CD4-positive, CD25-positive, alpha-beta regulatory T cell (primary cell): ENCODE measurements around the gene SPIC. TPM values are rescaled to one million over a fixed set of nuclear protein-coding genes. Genes with fewer than 3 reads are reported as not detected.
"Not testable (repeated sequence)": the region's sequence is repeated elsewhere in the genome, so short reads cannot be mapped to it uniquely, and the experiment has no call there.

Experiments used
- ATAC-seq, 2 donors: fragments of 150-1000 bp; cut with Tn5 transposase; one replicate each; pipeline ENCODE4 v1.10.0; 2021; ENCODE audit warnings: low read depth in 2 of 2, moderate number of reproducible peaks in 2 of 2, moderate library complexity in 1 of 2
- DNase-seq, 3 donors: peaks; one replicate each; pipeline versions ENCODE4 v3.0.0 to v3.0.0-alpha.2; 2012 to 2022; ENCODE audit warnings: mixed read lengths in 1 of 3
- H3K27ac ChIP-seq: one replicate; pipeline ENCODE4 v1.7.0; 2013; ENCODE audit warnings: mild to moderate bottlenecking, low read length; ENCODE audit not compliant: insufficient read depth, poor library complexity, severe bottlenecking
- H3K27me3 ChIP-seq: one replicate; pipeline ENCODE4 v1.7.0; 2013; ENCODE audit warnings: low read length; ENCODE audit not compliant: control insufficient read depth, insufficient read depth
- H3K36me3 ChIP-seq: one replicate; pipeline ENCODE4 v1.7.0; 2013; ENCODE audit warnings: mild to moderate bottlenecking, low read length, moderate library complexity; ENCODE audit not compliant: control insufficient read depth, insufficient read depth
- H3K4me1 ChIP-seq: 2 replicates; pipeline ENCODE4 v1.7.0; 2013; ENCODE audit warnings: mild to moderate bottlenecking, low read length; ENCODE audit not compliant: insufficient read depth, control insufficient read depth, poor library complexity, severe bottlenecking
- H3K4me3 ChIP-seq: one replicate; pipeline ENCODE4 v1.7.0; 2013; ENCODE audit warnings: low read depth, mild to moderate bottlenecking, low read length, moderate library complexity
- H3K9me3 ChIP-seq, 2 experiments: 1 replicate in 1 of 2; 2 replicates in 1 of 2; pipeline ENCODE4 v1.7.0; 2013; ENCODE audit warnings: low read length in 2 of 2, mild to moderate bottlenecking in 1 of 2, moderate library complexity in 1 of 2; ENCODE audit not compliant: control insufficient read depth in 2 of 2
- H3K27ac Mint-ChIP-seq, 3 donors: one replicate each; pipeline ENCODE4 v1.8.0; 2020 to 2022; ENCODE audit warnings: mild to moderate bottlenecking in 3 of 3, mixed read lengths in 3 of 3, moderate library complexity in 2 of 3
- H3K27me3 Mint-ChIP-seq: one replicate; pipeline ENCODE4 v1.8.0; 2022; ENCODE audit warnings: mild to moderate bottlenecking, mixed read lengths
- H3K36me3 Mint-ChIP-seq: one replicate; pipeline ENCODE4 v1.8.0; 2020; ENCODE audit warnings: mixed read lengths
- H3K4me1 Mint-ChIP-seq, 4 donors: one replicate each; pipeline ENCODE4 v1.8.0; 2020 to 2022; ENCODE audit warnings: mixed read lengths in 4 of 4, mild to moderate bottlenecking in 1 of 4
- H3K4me3 Mint-ChIP-seq, 4 donors: one replicate each; pipeline ENCODE4 v1.8.0; 2020 to 2022; ENCODE audit warnings: mild to moderate bottlenecking in 4 of 4, mixed read lengths in 4 of 4, moderate library complexity in 3 of 4
- H3K9me3 Mint-ChIP-seq, 7 donors: one replicate each; pipeline ENCODE4 v1.8.0; 2020 to 2022; ENCODE audit warnings: mixed read lengths in 7 of 7, mild to moderate bottlenecking in 3 of 7, moderate library complexity in 2 of 7
- polyA plus RNA-seq, 4 donors: library from polyadenylated mRNA; unstranded; fragments of 300-500 nt; fragmentation: Illumina TruSeq; gene quantifications; one replicate each; pipeline ENCODE4 v1.2.3, GENCODE V29; 2021
- total RNA-seq: library from RNA; stranded (reverse); gene quantifications from one replicate; pipeline ENCODE4 v1.2.3, GENCODE V29; 2022

SPIC gene
- total and polyA plus RNA-seq, 5 donors from 2014 or later = not detected

GRCh38 chr12:101468948-101469347 is 6.2 kb upstream of the SPIC start:
- Histone ChIP-seq H3K9me3 (no peaks in the 10 kb centered on the region), H3K27ac (no peak overlapping the region), H3K27me3 (no peaks in the 10 kb centered on the region), H3K36me3 (no peaks in the 10 kb centered on the region), H3K4me3 (no peak overlapping the region), H3K4me1 (no peaks in the 10 kb centered on the region)
- no peaks in the 10 kb centered on the region for H3K27me3 Mint-ChIP-seq
- H3K4me3 Mint-ChIP-seq = no peak overlapping the region
- H3K27ac Mint-ChIP-seq = no peak overlapping the region
- H3K36me3 Mint-ChIP-seq = no peaks in the 10 kb centered on the region
- DNase-seq = no peak
- H3K4me1 Mint-ChIP-seq = no peaks in the 10 kb centered on the region
- no peak for ATAC-seq
- H3K9me3 Mint-ChIP-seq = no peaks in the 10 kb centered on the region

DNA sequence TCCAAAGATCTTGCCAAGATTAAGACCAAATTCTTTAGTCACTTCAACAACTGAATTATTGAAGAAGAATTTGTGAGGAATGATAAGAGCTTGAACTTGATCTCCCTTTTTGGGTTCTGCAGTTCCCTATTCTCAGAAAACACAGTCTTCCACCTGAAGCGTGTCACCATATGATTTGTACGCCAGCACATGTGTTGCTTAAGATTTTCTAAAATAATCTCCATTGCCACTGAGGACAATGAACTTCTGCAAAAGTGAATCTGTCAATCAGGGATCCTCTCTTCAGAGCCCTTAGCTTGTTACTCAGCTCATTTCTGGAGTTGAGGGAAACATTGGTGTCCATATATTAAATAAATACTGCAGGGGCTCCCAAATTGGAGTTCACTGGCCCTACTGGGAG is 4.2 kb upstream of the SPIC start:
- H3K36me3 Mint-ChIP-seq = no peaks in the 10 kb centered on the region
- peaks cover 0 to 2% (median 0%) of the 10 kb centered on the region in 7 donors for H3K9me3 Mint-ChIP-seq
- no peaks in the 10 kb centered on the region for H3K4me1 Mint-ChIP-seq
- DNase-seq (no peak), ATAC-seq (no peak)
- no peaks in the 10 kb centered on the region for H3K27me3 ChIP-seq
- no peak overlapping the region for H3K4me3 Mint-ChIP-seq
- H3K27ac ChIP-seq = no peak overlapping the region
- no peaks in the 10 kb centered on the region for H3K27me3 Mint-ChIP-seq
- no peaks in the 10 kb centered on the region for H3K9me3 ChIP-seq
- no peak overlapping the region for H3K4me3 ChIP-seq
- no peaks in the 10 kb centered on the region for H3K4me1 ChIP-seq
- no peaks in the 10 kb centered on the region for H3K36me3 ChIP-seq
- no peak overlapping the region for H3K27ac Mint-ChIP-seq

- not testable (repeated sequence) for DNase-seq, H3K9me3 Mint-ChIP-seq, H3K4me1 ChIP-seq, H3K4me1 Mint-ChIP-seq, H3K9me3 ChIP-seq, H3K4me3 Mint-ChIP-seq, H3K36me3 Mint-ChIP-seq, H3K27me3 Mint-ChIP-seq, H3K36me3 ChIP-seq, H3K27me3 ChIP-seq, H3K27ac ChIP-seq, H3K4me3 ChIP-seq, ATAC-seq, H3K27ac Mint-ChIP-seq
Measured at GRCh38 chr12:101471878-101472277, 3.3 kb upstream of the SPIC start.

DNA sequence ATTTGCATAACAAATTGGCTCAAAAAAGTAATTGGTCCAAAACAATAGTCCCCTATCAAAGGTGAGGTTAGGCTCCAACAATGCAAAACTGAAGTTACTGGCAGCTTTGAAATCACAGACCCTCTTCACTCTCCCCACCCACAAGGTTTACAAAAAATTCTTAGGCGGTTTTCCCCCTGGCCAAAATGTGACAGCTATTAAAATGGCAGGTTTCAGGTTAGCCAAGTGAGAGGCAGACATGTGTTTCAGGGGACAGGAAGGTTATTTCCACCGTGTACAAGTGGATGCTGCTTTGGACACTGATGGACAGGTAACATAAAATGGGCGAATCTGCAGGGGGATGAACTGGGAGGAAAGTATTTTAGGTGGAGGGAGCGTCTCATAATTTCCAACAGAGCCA is 888 bp upstream of the SPIC start:
- Mint-ChIP-seq H3K27ac (no peak overlapping the region), H3K36me3 (no peaks in the 10 kb centered on the region), H3K27me3 (no peaks in the 10 kb centered on the region), H3K4me3 (no peak overlapping the region), H3K9me3 (peaks cover 0 to 2% (median 0%) of the 10 kb centered on the region in 7 donors), H3K4me1 (no peaks in the 10 kb centered on the region)
- Histone ChIP-seq H3K27me3 (no peaks in the 10 kb centered on the region), H3K27ac (no peak overlapping the region), H3K36me3 (no peaks in the 10 kb centered on the region), H3K9me3 (no peaks in the 10 kb centered on the region), H3K4me3 (no peak overlapping the region), H3K4me1 (no peaks in the 10 kb centered on the region)
- ATAC-seq = no peak
- no peak for DNase-seq

- no peaks in the 10 kb centered on the region for H3K4me1 ChIP-seq
- no peaks in the 10 kb centered on the region for H3K36me3 Mint-ChIP-seq
- H3K27ac Mint-ChIP-seq = no peak overlapping the region
- no peaks in the 10 kb centered on the region for H3K36me3 ChIP-seq
- H3K27me3 Mint-ChIP-seq = no peaks in the 10 kb centered on the region
- H3K4me3 Mint-ChIP-seq = no peak overlapping the region
- H3K9me3 ChIP-seq = no peaks in the 10 kb centered on the region
- DNase-seq (no peak), ATAC-seq (no peak)
- no peak overlapping the region for H3K4me3 ChIP-seq
- H3K27ac ChIP-seq = no peak overlapping the region
- no peaks in the 10 kb centered on the region for H3K4me1 Mint-ChIP-seq
- peaks cover 0 to 2% (median 0%) of the 10 kb centered on the region in 7 donors for H3K9me3 Mint-ChIP-seq
- no peaks in the 10 kb centered on the region for H3K27me3 ChIP-seq
Measured at GRCh38 chr12:101475751-101476305, 692 bp downstream of the SPIC start.

DNA sequence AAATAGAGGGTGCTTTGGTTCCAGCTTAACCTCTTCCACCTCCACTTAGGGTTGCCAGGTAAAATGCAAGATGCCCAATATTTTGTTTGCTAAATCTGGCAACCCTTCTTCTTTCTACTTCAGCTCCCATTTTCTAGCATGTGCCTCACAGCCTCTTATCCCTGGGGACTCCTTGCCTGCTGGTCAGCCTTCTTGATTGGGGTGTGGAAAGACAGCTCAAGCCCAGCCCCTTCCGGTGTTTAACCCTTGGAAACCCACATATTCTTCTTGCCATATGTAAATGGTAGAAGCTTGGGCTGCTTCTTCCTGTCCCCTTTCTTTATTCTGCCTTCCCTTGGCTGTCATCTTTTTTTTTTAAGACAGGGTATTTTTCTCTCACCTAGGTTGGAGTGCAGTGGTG is 5.7 kb downstream of the SPIC start:
- no peaks in the 10 kb centered on the region for H3K36me3 ChIP-seq
- H3K36me3 Mint-ChIP-seq = no peaks in the 10 kb centered on the region
- DNase-seq (no peak), ATAC-seq (no peak)
- H3K27ac Mint-ChIP-seq = no peak overlapping the region
- H3K4me3 ChIP-seq = no peak overlapping the region
- no peaks in the 10 kb centered on the region for H3K9me3 ChIP-seq
- no peak overlapping the region for H3K27ac ChIP-seq
- no peaks in the 10 kb centered on the region for H3K9me3 Mint-ChIP-seq
- H3K4me3 Mint-ChIP-seq = no peak overlapping the region
- no peaks in the 10 kb centered on the region for H3K27me3 ChIP-seq
- H3K4me1 Mint-ChIP-seq = no peaks in the 10 kb centered on the region
- H3K27me3 Mint-ChIP-seq = peaks cover 6% of the 10 kb centered on the region
- H3K4me1 ChIP-seq = no peaks in the 10 kb centered on the region

DNA sequence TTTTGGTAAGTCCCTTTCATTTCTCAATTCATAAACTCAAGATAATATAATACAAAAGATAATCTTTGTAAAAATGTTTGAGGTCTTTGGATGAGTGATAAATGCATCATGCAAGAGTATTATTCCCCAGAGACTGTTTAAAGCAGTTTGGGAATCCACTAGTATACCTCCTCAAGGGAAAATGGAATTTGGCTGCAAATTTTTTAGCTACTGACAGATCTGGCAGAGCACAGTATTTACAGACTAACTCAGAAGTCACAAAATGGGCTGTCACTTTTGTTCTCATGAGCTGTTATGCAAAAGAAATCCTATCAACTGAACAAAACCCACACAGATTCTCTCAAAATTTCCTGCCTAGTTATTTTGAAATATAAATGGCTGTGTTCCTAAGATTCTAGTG is 9.9 kb downstream of the SPIC start:
- Mint-ChIP-seq H3K9me3 (no peaks in the 10 kb centered on the region), H3K4me1 (no peaks in the 10 kb centered on the region), H3K4me3 (no peak overlapping the region), H3K36me3 (no peaks in the 10 kb centered on the region), H3K27me3 (peaks cover 6% of the 10 kb centered on the region), H3K27ac (no peak overlapping the region)
- Histone ChIP-seq H3K36me3 (no peaks in the 10 kb centered on the region), H3K9me3 (no peaks in the 10 kb centered on the region), H3K27me3 (peaks cover 2% of the 10 kb centered on the region), H3K4me1 (no peaks in the 10 kb centered on the region), H3K27ac (no peak overlapping the region), H3K4me3 (no peak overlapping the region)
- ATAC-seq = no peak
- no peak for DNase-seq

GRCh38 chr12:101488469-101488868 is 13.3 kb downstream of the SPIC start:
- Histone ChIP-seq H3K4me1 (no peaks in the 10 kb centered on the region), H3K36me3 (no peaks in the 10 kb centered on the region), H3K27ac (no peak overlapping the region), H3K4me3 (no peak overlapping the region), H3K27me3 (peaks cover 2% of the 10 kb centered on the region), H3K9me3 (no peaks in the 10 kb centered on the region)
- Mint-ChIP-seq H3K27ac (no peak overlapping the region), H3K27me3 (peaks cover 4% of the 10 kb centered on the region), H3K4me3 (no peak overlapping the region), H3K4me1 (no peaks in the 10 kb centered on the region), H3K9me3 (peaks cover 0 to 5% (median 0%) of the 10 kb centered on the region in 7 donors), H3K36me3 (no peaks in the 10 kb centered on the region)
- DNase-seq = no peak
- ATAC-seq = no peak
